ENCODE measurements around the gene RAB11FIP2.

Gene RAB11FIP2

GRCh38 chr10:118034791-118035261, 11.9 kb downstream of the RAB11FIP2 start:
- no peak for DNase-seq (ENCODE audit: low read depth in 2 of 3, low spot score in 2 of 3)

GRCh38 chr10:118033905-118034304, 12.8 kb downstream of the RAB11FIP2 start:
- DNase-seq (ENCODE audit: low read depth in 2 of 3, low spot score in 2 of 3): no peak

- no peak for DNase-seq (ENCODE audit: low read depth in 2 of 3, low spot score in 2 of 3)
These were observed 14.2 kb downstream of the RAB11FIP2 start for GRCh38 chr10:118032564-118032963.

GRCh38 chr10:118031351-118032075, 15.2 kb downstream of the RAB11FIP2 start:
- DNase-seq (ENCODE audit: low read depth in 2 of 3, low spot score in 2 of 3): no peak

GRCh38 chr10:118028619-118029018, 18.1 kb downstream of the RAB11FIP2 start:
- no peak for DNase-seq (ENCODE audit: low read depth in 2 of 3, low spot score in 2 of 3)

- no peak for DNase-seq (ENCODE audit: low read depth in 2 of 3, low spot score in 2 of 3)
These were observed 19.3 kb downstream of the RAB11FIP2 start for GRCh38 chr10:118027397-118027796.

GRCh38 chr10:118026936-118027335, 19.8 kb downstream of the RAB11FIP2 start:
- DNase-seq (ENCODE audit: low read depth in 2 of 3, low spot score in 2 of 3): no peak

GRCh38 chr10:118020365-118020764, 26.4 kb downstream of the RAB11FIP2 start:
- DNase-seq (ENCODE audit: low read depth in 2 of 3, low spot score in 2 of 3): no peak

GRCh38 chr10:118017850-118018249, 28.9 kb downstream of the RAB11FIP2 start:
- DNase-seq (ENCODE audit: low read depth in 2 of 3, low spot score in 2 of 3): no peak

GRCh38 chr10:118017071-118017740, 29.5 kb downstream of the RAB11FIP2 start:
- no peak for DNase-seq (ENCODE audit: low read depth in 2 of 3, low spot score in 2 of 3)

- no peak for DNase-seq (ENCODE audit: low read depth in 2 of 3, low spot score in 2 of 3)
These were observed 33.7 kb downstream of the RAB11FIP2 start for GRCh38 chr10:118012952-118013525.

GRCh38 chr10:118007773-118008172, 39.0 kb downstream of the RAB11FIP2 start:
- no peak for DNase-seq (ENCODE audit: low read depth in 2 of 3, low spot score in 2 of 3)

GRCh38 chr10:118003126-118003525, 43.6 kb downstream of the RAB11FIP2 start:
- DNase-seq (ENCODE audit: low read depth in 2 of 3, low spot score in 2 of 3): no peak

- DNase-seq (ENCODE audit: low read depth in 2 of 3, low spot score in 2 of 3): no peak
These were observed 44.2 kb downstream of the RAB11FIP2 start for GRCh38 chr10:118002581-118002980.

- no peak for DNase-seq (ENCODE audit: low read depth in 2 of 3, low spot score in 2 of 3)
These were observed 49.1 kb downstream of the RAB11FIP2 start for GRCh38 chr10:117997673-117998072.

- DNase-seq (ENCODE audit: low read depth in 2 of 3, low spot score in 2 of 3): no peak
These were observed 50.0 kb downstream of the RAB11FIP2 start for GRCh38 chr10:117996709-117997108.

GRCh38 chr10:117994771-117995170, 52.0 kb downstream of the RAB11FIP2 start:
- DNase-seq (ENCODE audit: low read depth in 2 of 3, low spot score in 2 of 3): no peak

GRCh38 chr10:117993166-117993565, 53.6 kb downstream of the RAB11FIP2 start:
- DNase-seq (ENCODE audit: low read depth in 2 of 3, low spot score in 2 of 3): no peak

GRCh38 chr10:117991701-117992100, 55.0 kb downstream of the RAB11FIP2 start:
- no peak for DNase-seq (ENCODE audit: low read depth in 2 of 3, low spot score in 2 of 3)

- no peak for DNase-seq (ENCODE audit: low read depth in 2 of 3, low spot score in 2 of 3)
These were observed 56.8 kb downstream of the RAB11FIP2 start for GRCh38 chr10:117989962-117990361.

- no peak for DNase-seq (ENCODE audit: low read depth in 2 of 3, low spot score in 2 of 3)
These were observed 57.9 kb downstream of the RAB11FIP2 start for GRCh38 chr10:117988814-117989213.

GRCh38 chr10:117987244-117987909, 59.4 kb downstream of the RAB11FIP2 start:
- DNase-seq (ENCODE audit: low read depth in 2 of 3, low spot score in 2 of 3): no peak

All from activated CD8-positive, alpha-beta memory T cell treated with anti-CD3 and anti-CD28 coated beads for 48 hours (primary cell).